GM23338 (cell line): ENCODE data around the gene TMEM187. TPM values are rescaled to one million over a fixed set of nuclear protein-coding genes. Genes with fewer than 3 reads are reported as not detected.
"Not testable (repeated sequence)": the region's sequence is repeated elsewhere in the genome, so short reads cannot be mapped to it uniquely, and the experiment has no call there.

ENCODE experiments used
- ATAC-seq: fragments of 200-7000 bp; cut with Tn5 transposase; 3 replicates; pipeline ENCODE4 v1.9.1; 2020
- DNase-seq: peaks from one replicate; pipeline ENCODE4 v3.0.0-alpha.2; 2015; ENCODE audit warnings: low spot score
- H2AFZ ChIP-seq: fragments of 200-600 bp; sonication (generic); 2 replicates; pipeline ENCODE4 v1.8.0; 2016; ENCODE audit warnings: antibody characterized with exemption, mild to moderate bottlenecking, moderate library complexity
- H3F3A ChIP-seq: fragments of 200-600 bp; sonication (generic); replicated peaks from 2 replicates; pipeline ENCODE4 v1.8.0; 2017; ENCODE audit warnings: antibody characterized with exemption, mixed run types, low read depth
- H3K27ac ChIP-seq: fragments of 200-600 bp; sonication (generic); 2 replicates; pipeline ENCODE4 v1.6.1; 2016; ENCODE audit warnings: low read depth
- H3K27me3 ChIP-seq: fragments of 200-600 bp; sonication (generic); 2 replicates; pipeline ENCODE4 v1.8.0; 2016; ENCODE audit warnings: mild to moderate bottlenecking, mixed run types, moderate library complexity; ENCODE audit not compliant: insufficient read depth
- H3K36me3 ChIP-seq: fragments of 200-600 bp; sonication (generic); 2 replicates; pipeline ENCODE4 v1.8.0; 2016; ENCODE audit warnings: mild to moderate bottlenecking; ENCODE audit not compliant: insufficient read depth
- H3K4me1 ChIP-seq: fragments of 200-600 bp; sonication (generic); 2 replicates; pipeline ENCODE4 v1.8.0; 2016; ENCODE audit warnings: mild to moderate bottlenecking, moderate library complexity; ENCODE audit not compliant: insufficient read depth
- H3K4me2 ChIP-seq: fragments of 200-600 bp; sonication (generic); 2 replicates; pipeline ENCODE4 v1.7.1; 2017; ENCODE audit warnings: mixed run types
- H3K4me3 ChIP-seq: fragments of 200-600 bp; sonication (generic); 2 replicates; pipeline ENCODE4 v1.6.1; 2016; ENCODE audit warnings: mixed run types
- H3K79me2 ChIP-seq: fragments of 200-600 bp; sonication (generic); replicated peaks from 2 replicates; pipeline ENCODE4 v1.8.0; 2017; ENCODE audit warnings: mild to moderate bottlenecking; ENCODE audit not compliant: insufficient read depth
- H3K9me2 ChIP-seq: fragments of 200-600 bp; sonication (generic); 2 replicates; pipeline ENCODE4 v1.8.0; 2017; ENCODE audit not compliant: insufficient read depth
- H4K20me1 ChIP-seq: fragments of 200-600 bp; sonication (generic); replicated peaks from 2 replicates; pipeline ENCODE4 v1.8.0; 2017; ENCODE audit warnings: mild to moderate bottlenecking; ENCODE audit not compliant: insufficient read depth
- H3K27ac Mint-ChIP-seq: 2 replicates; pipeline ENCODE4 v1.8.0; 2020; ENCODE audit warnings: inconsistent platforms, mild to moderate bottlenecking, moderate library complexity, mixed read lengths
- H3K27me3 Mint-ChIP-seq: 3 replicates; pipeline ENCODE4 v1.8.0; 2022; ENCODE audit warnings: low read depth, mild to moderate bottlenecking, moderate library complexity, mixed read lengths, inconsistent platforms; ENCODE audit not compliant: insufficient read depth, poor library complexity
- H3K36me3 Mint-ChIP-seq: 3 replicates; pipeline ENCODE4 v1.8.0; 2021; ENCODE audit warnings: low read depth, mild to moderate bottlenecking, inconsistent platforms, moderate library complexity, mixed read lengths
- H3K4me1 Mint-ChIP-seq: 3 replicates; pipeline ENCODE4 v1.8.0; 2020; ENCODE audit warnings: mild to moderate bottlenecking, inconsistent platforms, mixed read lengths
- H3K4me3 Mint-ChIP-seq: 3 replicates; pipeline ENCODE4 v1.8.0; 2021; ENCODE audit warnings: moderate library complexity, mild to moderate bottlenecking, inconsistent platforms, mixed read lengths
- H3K9me3 Mint-ChIP-seq: 3 replicates; pipeline ENCODE4 v1.8.0; 2020; ENCODE audit warnings: moderate library complexity, mild to moderate bottlenecking, inconsistent platforms, mixed read lengths
- CREB1 ChIP-seq: fragments of 250-450 bp; sonication (Bioruptor Pico); IDR thresholded peaks from 2 replicates; pipeline ENCODE4 v1.5.0; 2020; ENCODE audit warnings: low read depth, mild to moderate bottlenecking, moderate library complexity
- EZH2 ChIP-seq: fragments of 200-600 bp; sonication (generic); IDR thresholded peaks from one replicate; pipeline ENCODE4 v1.8.0; 2017; ENCODE audit warnings: antibody characterized with exemption, mild to moderate bottlenecking, low read depth; ENCODE audit not compliant: unreplicated experiment
- EZH2phosphoT487 ChIP-seq: fragments of 200-600 bp; sonication (generic); IDR thresholded peaks from one replicate; pipeline ENCODE4 v1.8.1; 2018; ENCODE audit warnings: antibody characterized with exemption; ENCODE audit not compliant: unreplicated experiment
- NANOG ChIP-seq: IDR thresholded peaks from 2 replicates; pipeline ENCODE4 v1.6.1; 2016; ENCODE audit warnings: antibody characterized with exemption, borderline replicate concordance
- POLR2AphosphoS5 ChIP-seq: IDR thresholded peaks from 2 replicates; pipeline ENCODE4 v1.6.1; 2016; ENCODE audit warnings: antibody characterized with exemption, low read depth
- REST ChIP-seq: IDR thresholded peaks from one replicate; pipeline ENCODE4 v1.6.1; 2018; ENCODE audit warnings: antibody characterized with exemption; ENCODE audit not compliant: unreplicated experiment
- STAT1 ChIP-seq: IDR thresholded peaks from one replicate; pipeline ENCODE4 v1.6.1; 2016; ENCODE audit warnings: antibody characterized with exemption; ENCODE audit not compliant: unreplicated experiment
- ZNF114 ChIP-seq: fragments of 250-450 bp; sonication (Bioruptor Pico); IDR thresholded peaks from 2 replicates; pipeline ENCODE4 v1.5.0; 2020; ENCODE audit warnings: mild to moderate bottlenecking, moderate library complexity
- ZNF331 ChIP-seq: fragments of 250-450 bp; sonication (Bioruptor Pico); IDR thresholded peaks from 2 replicates; pipeline ENCODE4 v1.5.0; 2020; ENCODE audit warnings: low read depth, mild to moderate bottlenecking, moderate library complexity
- polyA plus RNA-seq: library from polyadenylated mRNA; unstranded; fragments of >200 nt; fragmentation: Nextera tagmentation; extraction: Ambion mirVana; gene quantifications from 2 replicates; pipeline ENCODE4 v1.2.1, GENCODE V29; 2016
- total RNA-seq: library from RNA; depleted of rRNA; stranded (reverse); fragments of >200 nt; shearing (Covaris generic); gene quantifications from 2 replicates; pipeline ENCODE4 v1.2.3, GENCODE V29; 2014
- TF ChIP-seq, protein P1 (sequence below): IDR thresholded peaks from 2 replicates; pipeline ENCODE4 v1.6.1; 2016; ENCODE audit warnings: antibody characterized with exemption
- TF ChIP-seq, protein P2 (sequence below): fragments of 250-450 bp; sonication (Bioruptor Pico); IDR thresholded peaks from 2 replicates; pipeline ENCODE4 v1.5.0; 2020; ENCODE audit warnings: mild to moderate bottlenecking, moderate library complexity

TMEM187 gene
- total and polyA plus RNA-seq, 2 experiments from 2014 or later: 2.5 to 4.4 TPM

GRCh38 chrX:153994398-153994797, 21.8 kb downstream of the TMEM187 start:
- H3K27ac Mint-ChIP-seq, H3K36me3 ChIP-seq, H3K27me3 Mint-ChIP-seq, ATAC-seq, H3K79me2 ChIP-seq, H3F3A ChIP-seq, H3K9me3 Mint-ChIP-seq, H3K27ac ChIP-seq, H3K4me3 ChIP-seq, H3K4me1 Mint-ChIP-seq, H4K20me1 ChIP-seq, H3K4me1 ChIP-seq, H3K27me3 ChIP-seq, H3K9me2 ChIP-seq, H3K36me3 Mint-ChIP-seq, DNase-seq, H2AFZ ChIP-seq, H3K4me2 ChIP-seq, H3K4me3 Mint-ChIP-seq: not testable (repeated sequence)

- no peak overlapping the region for H3K27ac ChIP-seq
- no peak overlapping the region for H3K4me2 ChIP-seq
- no peaks in the 10 kb centered on the region for H3K36me3 ChIP-seq
- H3K9me2 ChIP-seq: no peaks in the 10 kb centered on the region
- H2AFZ ChIP-seq: no peak overlapping the region
- H3K27me3 ChIP-seq: no peaks in the 10 kb centered on the region
- Mint-ChIP-seq H3K9me3 (no peaks in the 10 kb centered on the region; the same call in 2 of the 3 replicates), H3K4me3 (no peak overlapping the region), H3K36me3 (no peaks in the 10 kb centered on the region), H3K27me3 (peaks cover 2% of the 10 kb centered on the region), H3K27ac (no peak overlapping the region), H3K4me1 (peaks cover 8% of the 10 kb centered on the region; the same call in 2 of the 3 replicates)
- no peaks in the 10 kb centered on the region for H3F3A ChIP-seq
- ATAC-seq (no peak), DNase-seq (no peak)
- no peaks in the 10 kb centered on the region for H3K79me2 ChIP-seq
- no peaks in the 10 kb centered on the region for H4K20me1 ChIP-seq
- H3K4me1 ChIP-seq: no peaks in the 10 kb centered on the region
- no peak overlapping the region for H3K4me3 ChIP-seq
- TF ChIP-seq STAT1 (no peak), EZH2 (no peak), ZNF331 (CRISPR knock-in tag) (no peak), EZH2phosphoT487 (no peak), CREB1 (no peak), REST (no peak), NANOG (no peak), POLR2AphosphoS5 (no peak), ZNF114 (CRISPR knock-in tag) (no peak)
- TF ChIP-seq, protein P1, sequence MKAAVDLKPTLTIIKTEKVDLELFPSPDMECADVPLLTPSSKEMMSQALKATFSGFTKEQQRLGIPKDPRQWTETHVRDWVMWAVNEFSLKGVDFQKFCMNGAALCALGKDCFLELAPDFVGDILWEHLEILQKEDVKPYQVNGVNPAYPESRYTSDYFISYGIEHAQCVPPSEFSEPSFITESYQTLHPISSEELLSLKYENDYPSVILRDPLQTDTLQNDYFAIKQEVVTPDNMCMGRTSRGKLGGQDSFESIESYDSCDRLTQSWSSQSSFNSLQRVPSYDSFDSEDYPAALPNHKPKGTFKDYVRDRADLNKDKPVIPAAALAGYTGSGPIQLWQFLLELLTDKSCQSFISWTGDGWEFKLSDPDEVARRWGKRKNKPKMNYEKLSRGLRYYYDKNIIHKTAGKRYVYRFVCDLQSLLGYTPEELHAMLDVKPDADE: no peak
- TF ChIP-seq, protein P2, sequence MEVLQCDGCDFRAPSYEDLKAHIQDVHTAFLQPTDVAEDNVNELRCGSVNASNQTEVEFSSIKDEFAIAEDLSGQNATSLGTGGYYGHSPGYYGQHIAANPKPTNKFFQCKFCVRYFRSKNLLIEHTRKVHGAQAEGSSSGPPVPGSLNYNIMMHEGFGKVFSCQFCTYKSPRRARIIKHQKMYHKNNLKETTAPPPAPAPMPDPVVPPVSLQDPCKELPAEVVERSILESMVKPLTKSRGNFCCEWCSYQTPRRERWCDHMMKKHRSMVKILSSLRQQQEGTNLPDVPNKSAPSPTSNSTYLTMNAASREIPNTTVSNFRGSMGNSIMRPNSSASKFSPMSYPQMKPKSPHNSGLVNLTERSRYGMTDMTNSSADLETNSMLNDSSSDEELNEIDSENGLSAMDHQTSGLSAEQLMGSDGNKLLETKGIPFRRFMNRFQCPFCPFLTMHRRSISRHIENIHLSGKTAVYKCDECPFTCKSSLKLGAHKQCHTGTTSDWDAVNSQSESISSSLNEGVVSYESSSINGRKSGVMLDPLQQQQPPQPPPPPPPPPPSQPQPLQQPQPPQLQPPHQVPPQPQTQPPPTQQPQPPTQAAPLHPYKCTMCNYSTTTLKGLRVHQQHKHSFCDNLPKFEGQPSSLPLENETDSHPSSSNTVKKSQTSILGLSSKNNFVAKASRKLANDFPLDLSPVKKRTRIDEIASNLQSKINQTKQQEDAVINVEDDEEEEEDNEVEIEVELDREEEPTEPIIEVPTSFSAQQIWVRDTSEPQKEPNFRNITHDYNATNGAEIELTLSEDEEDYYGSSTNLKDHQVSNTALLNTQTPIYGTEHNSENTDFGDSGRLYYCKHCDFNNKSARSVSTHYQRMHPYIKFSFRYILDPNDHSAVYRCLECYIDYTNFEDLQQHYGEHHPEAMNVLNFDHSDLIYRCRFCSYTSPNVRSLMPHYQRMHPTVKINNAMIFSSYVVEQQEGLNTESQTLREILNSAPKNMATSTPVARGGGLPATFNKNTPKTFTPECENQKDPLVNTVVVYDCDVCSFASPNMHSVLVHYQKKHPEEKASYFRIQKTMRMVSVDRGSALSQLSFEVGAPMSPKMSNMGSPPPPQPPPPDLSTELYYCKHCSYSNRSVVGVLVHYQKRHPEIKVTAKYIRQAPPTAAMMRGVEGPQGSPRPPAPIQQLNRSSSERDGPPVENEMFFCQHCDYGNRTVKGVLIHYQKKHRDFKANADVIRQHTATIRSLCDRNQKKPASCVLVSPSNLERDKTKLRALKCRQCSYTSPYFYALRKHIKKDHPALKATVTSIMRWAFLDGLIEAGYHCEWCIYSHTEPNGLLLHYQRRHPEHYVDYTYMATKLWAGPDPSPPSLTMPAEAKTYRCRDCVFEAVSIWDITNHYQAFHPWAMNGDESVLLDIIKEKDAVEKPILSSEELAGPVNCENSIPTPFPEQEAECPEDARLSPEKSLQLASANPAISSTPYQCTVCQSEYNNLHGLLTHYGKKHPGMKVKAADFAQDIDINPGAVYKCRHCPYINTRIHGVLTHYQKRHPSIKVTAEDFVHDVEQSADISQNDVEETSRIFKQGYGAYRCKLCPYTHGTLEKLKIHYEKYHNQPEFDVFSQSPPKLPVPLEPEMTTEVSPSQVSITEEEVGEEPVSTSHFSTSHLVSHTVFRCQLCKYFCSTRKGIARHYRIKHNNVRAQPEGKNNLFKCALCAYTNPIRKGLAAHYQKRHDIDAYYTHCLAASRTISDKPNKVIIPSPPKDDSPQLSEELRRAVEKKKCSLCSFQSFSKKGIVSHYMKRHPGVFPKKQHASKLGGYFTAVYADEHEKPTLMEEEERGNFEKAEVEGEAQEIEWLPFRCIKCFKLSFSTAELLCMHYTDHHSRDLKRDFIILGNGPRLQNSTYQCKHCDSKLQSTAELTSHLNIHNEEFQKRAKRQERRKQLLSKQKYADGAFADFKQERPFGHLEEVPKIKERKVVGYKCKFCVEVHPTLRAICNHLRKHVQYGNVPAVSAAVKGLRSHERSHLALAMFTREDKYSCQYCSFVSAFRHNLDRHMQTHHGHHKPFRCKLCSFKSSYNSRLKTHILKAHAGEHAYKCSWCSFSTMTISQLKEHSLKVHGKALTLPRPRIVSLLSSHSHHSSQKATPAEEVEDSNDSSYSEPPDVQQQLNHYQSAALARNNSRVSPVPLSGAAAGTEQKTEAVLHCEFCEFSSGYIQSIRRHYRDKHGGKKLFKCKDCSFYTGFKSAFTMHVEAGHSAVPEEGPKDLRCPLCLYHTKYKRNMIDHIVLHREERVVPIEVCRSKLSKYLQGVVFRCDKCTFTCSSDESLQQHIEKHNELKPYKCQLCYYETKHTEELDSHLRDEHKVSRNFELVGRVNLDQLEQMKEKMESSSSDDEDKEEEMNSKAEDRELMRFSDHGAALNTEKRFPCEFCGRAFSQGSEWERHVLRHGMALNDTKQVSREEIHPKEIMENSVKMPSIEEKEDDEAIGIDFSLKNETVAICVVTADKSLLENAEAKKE (CRISPR knock-in tag): no peak
Observed at GRCh38 chrX:153995504-153995903, 22.9 kb downstream of the TMEM187 start.
